B cell (primary cell): ENCODE measurements around the gene ATPAF2. TPM values are rescaled to one million over a fixed set of nuclear protein-coding genes. Genes with fewer than 3 reads are reported as not detected.

Source experiments
- ATAC-seq: fragments of 200-7000 bp; cut with Tn5 transposase; one replicate; pipeline ENCODE4 v1.10.0; 2021; ENCODE audit warnings: low read depth, mild to moderate bottlenecking, moderate number of reproducible peaks, moderate library complexity
- CTCF ChIA-PET: fragments of 350-600 bp; sonication (Branson Sonifier 250); formaldehyde crosslinking; loops from one replicate; lab custom pipeline; 2021; ENCODE audit warnings: antibody characterized with exemption, inconsistent platforms; lab: Charles Lee
- POLR2A ChIA-PET: fragments of 350-600 bp; sonication (Branson Sonifier 250); formaldehyde crosslinking; loops from one replicate; lab custom pipeline; 2021; ENCODE audit warnings: antibody characterized with exemption; lab: Charles Lee
- DNase-seq: peaks from one replicate; pipeline ENCODE4 v3.0.0; 2013
- H2AFZ ChIP-seq: 2 replicates; pipeline ENCODE4 v1.6.1; 2012; ENCODE audit warnings: mild to moderate bottlenecking, low read depth, low read length; ENCODE audit not compliant: insufficient read depth, poor library complexity, severe bottlenecking
- H3K27ac ChIP-seq, 2 donors: 1 replicate in 1 of 2; 2 replicates in 1 of 2; pipeline ENCODE4 v1.5.1; 2012 to 2013; ENCODE audit warnings: low read length in 2 of 2, mild to moderate bottlenecking in 2 of 2, moderate library complexity in 1 of 2
- H3K27me3 ChIP-seq, 4 experiments: fragments of 200-600 bp in 1 of 4; sonication (generic) in 1 of 4; replicated peaks in 1 of 4; 1 replicate in 2 of 4; 2 replicates in 2 of 4; pipeline versions ENCODE4 v1.6.1 to v1.7.0; 2013 to 2016; ENCODE audit warnings: low read length in 3 of 4, mild to moderate bottlenecking in 2 of 4, mixed read lengths in 1 of 4, moderate library complexity in 1 of 4; ENCODE audit not compliant: insufficient read depth in 4 of 4, control insufficient read depth in 3 of 4; ENCODE audit errors: control extremely low read depth in 1 of 4
- H3K36me3 ChIP-seq, 2 experiments: replicated peaks in 1 of 2; 1 replicate in 1 of 2; 2 replicates in 1 of 2; pipeline versions ENCODE4 v1.6.1 to v1.7.1; 2013; ENCODE audit warnings: low read length in 1 of 2; ENCODE audit not compliant: insufficient read depth in 2 of 2, control insufficient read depth in 1 of 2; ENCODE audit errors: control extremely low read depth in 1 of 2, extremely low read depth in 1 of 2
- H3K4me1 ChIP-seq, 2 donors: fragments of 200-600 bp in 1 of 2; sonication (generic) in 1 of 2; 1 replicate in 1 of 2; 2 replicates in 1 of 2; pipeline versions ENCODE4 v1.5.1 to v1.6.1; 2013 to 2017; ENCODE audit warnings: low read length in 2 of 2; ENCODE audit not compliant: control insufficient read depth in 2 of 2, insufficient read depth in 2 of 2
- H3K4me2 ChIP-seq: replicated peaks from 2 replicates; pipeline ENCODE3; 2012; ENCODE audit warnings: mild to moderate bottlenecking, low read depth, low read length; ENCODE audit not compliant: poor library complexity, severe bottlenecking
- H3K4me3 ChIP-seq, 5 experiments: fragments of 200-600 bp in 1 of 5; sonication (generic) in 1 of 5; 1 replicate in 3 of 5; 2 replicates in 2 of 5; pipeline versions ENCODE4 v1.5.1 to v1.7.0; 2011 to 2016; ENCODE audit warnings: low read length in 4 of 5, mild to moderate bottlenecking in 4 of 5, low read depth in 2 of 5, control low read depth in 1 of 5, moderate library complexity in 1 of 5; ENCODE audit not compliant: insufficient read depth in 1 of 5; ENCODE audit errors: control extremely low read depth in 1 of 5, extremely low read depth in 1 of 5
- H3K79me2 ChIP-seq: fragments of 200-600 bp; sonication (generic); one replicate; pipeline ENCODE4 v1.6.0; 2016; ENCODE audit warnings: low read length; ENCODE audit not compliant: control insufficient read depth, insufficient read depth
- H3K9ac ChIP-seq: fragments of 200-600 bp; sonication (generic); 2 replicates; pipeline ENCODE4 v1.6.1; 2017; ENCODE audit warnings: mild to moderate bottlenecking, low read length, moderate library complexity
- H3K9me3 ChIP-seq, 3 donors: one replicate each; pipeline versions ENCODE4 v1.6.1 to v1.7.1; 2013; ENCODE audit warnings: low read length in 2 of 3; ENCODE audit not compliant: control insufficient read depth in 2 of 3, insufficient read depth in 1 of 3; ENCODE audit errors: control extremely low read depth in 1 of 3
- H4K20me1 ChIP-seq: 2 replicates; pipeline ENCODE4 v1.6.0; 2012; ENCODE audit warnings: mild to moderate bottlenecking, low read length; ENCODE audit not compliant: insufficient read depth, control insufficient read depth, poor library complexity, severe bottlenecking
- H3K27ac Mint-ChIP-seq: one replicate; pipeline ENCODE4 v1.8.0; 2021; ENCODE audit warnings: mixed read lengths
- H3K27me3 Mint-ChIP-seq: one replicate; pipeline ENCODE4 v1.8.0; 2021; ENCODE audit warnings: mixed read lengths
- H3K4me1 Mint-ChIP-seq: one replicate; pipeline ENCODE4 v1.8.0; 2021; ENCODE audit warnings: mixed read lengths
- H3K4me3 Mint-ChIP-seq: one replicate; pipeline ENCODE4 v1.8.0; 2021; ENCODE audit warnings: mixed read lengths
- H3K9me3 Mint-ChIP-seq: one replicate; pipeline ENCODE4 v1.8.0; 2022; ENCODE audit warnings: mixed read lengths; ENCODE audit not compliant: insufficient read depth
- EZH2 ChIP-seq: IDR thresholded peaks from 2 replicates; pipeline ENCODE4 v1.6.1; 2012; ENCODE audit warnings: borderline replicate concordance, low read depth, mild to moderate bottlenecking, moderate library complexity, low read length; ENCODE audit not compliant: insufficient read depth, poor library complexity, severe bottlenecking
- WGBS: methylation state at CpG from one replicate; pipeline ENCODE4 v1.1.5; 2013; ENCODE audit warnings: missing lambda C conversion rate; ENCODE audit not compliant: insufficient coverage; 5-methylcytosine and 5-hydroxymethylcytosine counted together
- intact Hi-C: fragments of 100-400 bp; cut with micrococcal nuclease; formaldehyde crosslinking; loops from one replicate; pipeline ENCODE4 v1.10.0; 2022
- polyA plus RNA-seq: library from polyadenylated mRNA; depleted of rRNA; stranded (reverse); fragments of >200 nt; gene quantifications from 2 replicates; pipeline ENCODE4 v1.2.3, GENCODE V29; 2012
- total RNA-seq, 2 donors: library from RNA; stranded (reverse); fragments of 120-200 nt in 1 of 2; gene quantifications; 1 replicate in 1 of 2; 2 replicates in 1 of 2; pipeline versions ENCODE4 v1.2.3 to v1.2.4, GENCODE V29; 2013 to 2022
- TF ChIP-seq, protein P1 (sequence below): fragments of 200-600 bp; IDR thresholded peaks from one replicate; pipeline ENCODE4 v1.8.0; 2022; ENCODE audit warnings: antibody characterized with exemption, mild to moderate bottlenecking

The ATPAF2 gene
- total and polyA plus RNA-seq, 2 donors (not counting 1 experiment from before 2014, with no cell fraction given): 60.5 to 73.5 TPM

DNA sequence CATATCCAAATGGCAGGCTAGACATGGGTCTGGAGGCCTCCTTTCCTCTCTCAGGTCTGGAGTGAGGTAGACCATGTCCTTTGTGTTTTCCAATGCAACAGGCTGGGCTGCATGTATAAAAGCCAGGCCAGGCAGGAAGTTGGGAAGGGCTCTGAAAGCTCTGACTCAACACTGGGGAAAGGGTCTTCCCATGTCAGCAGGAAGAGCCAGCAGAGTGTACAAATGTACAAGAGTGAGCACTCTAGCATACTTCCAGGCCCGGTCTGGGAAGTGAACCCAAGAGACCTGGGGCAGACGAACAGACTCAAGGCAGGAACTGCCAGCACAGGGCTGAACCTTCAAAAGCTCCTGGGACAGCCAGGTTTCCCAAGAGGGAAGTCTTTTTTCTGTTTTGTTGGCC is 7.0 kb downstream of the ATPAF2 start:
- intact Hi-C loops: loop anchor here (2.0 to 10.0 kb wide), 4 partner anchors 141 to 1943 kb away; partner anchors contain the start of genes AKAP10, MPRIP and SREBF1
- WGBS: 0% methylated on average over 2 of the region's 2 CpGs
- CTCF ChIA-PET: interaction anchor here (0.7 to 1.8 kb wide), 5 partner anchors 24 to 1032 kb away, joined by 3 to 4 read pairs (median 4); no protein-coding TSS in a partner anchor

DNA sequence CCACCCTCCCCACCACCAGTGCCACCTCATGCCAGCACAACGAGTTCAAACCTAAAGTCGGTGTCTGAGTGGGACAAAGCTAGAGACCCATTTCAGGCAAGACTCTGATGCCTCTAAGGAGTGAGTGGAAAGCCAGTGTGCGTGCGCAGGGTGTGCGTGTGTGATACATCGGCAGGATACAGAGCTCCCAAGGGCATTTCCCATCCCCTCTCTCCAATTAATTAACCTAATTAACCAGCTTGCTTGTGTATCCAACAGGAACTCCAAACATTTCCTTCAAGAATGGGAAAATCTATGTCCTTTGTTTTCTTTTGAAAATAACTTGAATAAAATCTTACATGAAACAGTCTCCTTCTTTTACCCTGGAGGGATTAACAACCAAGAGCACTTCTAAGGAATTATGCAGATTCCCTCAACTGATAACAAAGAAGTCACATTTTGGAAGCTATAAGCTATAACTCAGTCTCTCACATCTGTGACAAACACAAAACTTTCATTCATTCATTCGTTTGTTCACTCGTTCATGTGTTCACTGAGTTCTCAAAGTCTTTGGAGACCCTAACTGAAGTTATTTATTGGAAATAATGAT is 9.9 kb downstream of the ATPAF2 start:
- CTCF ChIA-PET: no interaction called here

More for the DNA sequence above, 7.0 kb downstream of the ATPAF2 start:
- H3K4me1 ChIP-seq: peaks cover 2 to 23% of the 10 kb centered on the region in 2 donors
- Mint-ChIP-seq H3K9me3 (no peaks in the 10 kb centered on the region), H3K27ac (no peak overlapping the region), H3K27me3 (no peaks in the 10 kb centered on the region), H3K4me1 (peaks cover 38% of the 10 kb centered on the region), H3K4me3 (no peak overlapping the region)
- POLR2A ChIA-PET: no interaction called here
- no peak overlapping the region for H3K27ac ChIP-seq
- no peaks in the 10 kb centered on the region for H3K27me3 ChIP-seq
- no peak for DNase-seq
- TF ChIP-seq, protein P1, sequence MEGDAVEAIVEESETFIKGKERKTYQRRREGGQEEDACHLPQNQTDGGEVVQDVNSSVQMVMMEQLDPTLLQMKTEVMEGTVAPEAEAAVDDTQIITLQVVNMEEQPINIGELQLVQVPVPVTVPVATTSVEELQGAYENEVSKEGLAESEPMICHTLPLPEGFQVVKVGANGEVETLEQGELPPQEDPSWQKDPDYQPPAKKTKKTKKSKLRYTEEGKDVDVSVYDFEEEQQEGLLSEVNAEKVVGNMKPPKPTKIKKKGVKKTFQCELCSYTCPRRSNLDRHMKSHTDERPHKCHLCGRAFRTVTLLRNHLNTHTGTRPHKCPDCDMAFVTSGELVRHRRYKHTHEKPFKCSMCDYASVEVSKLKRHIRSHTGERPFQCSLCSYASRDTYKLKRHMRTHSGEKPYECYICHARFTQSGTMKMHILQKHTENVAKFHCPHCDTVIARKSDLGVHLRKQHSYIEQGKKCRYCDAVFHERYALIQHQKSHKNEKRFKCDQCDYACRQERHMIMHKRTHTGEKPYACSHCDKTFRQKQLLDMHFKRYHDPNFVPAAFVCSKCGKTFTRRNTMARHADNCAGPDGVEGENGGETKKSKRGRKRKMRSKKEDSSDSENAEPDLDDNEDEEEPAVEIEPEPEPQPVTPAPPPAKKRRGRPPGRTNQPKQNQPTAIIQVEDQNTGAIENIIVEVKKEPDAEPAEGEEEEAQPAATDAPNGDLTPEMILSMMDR: no peak
- no peak for TF ChIP-seq EZH2
- H3K9me3 ChIP-seq: no peaks in the 10 kb centered on the region
- no peak overlapping the region for H2AFZ ChIP-seq
- peaks cover 2 to 17% of the 10 kb centered on the region in 2 experiments for H3K36me3 ChIP-seq
- H3K79me2 ChIP-seq: peaks cover 96% of the 10 kb centered on the region
- H4K20me1 ChIP-seq: peaks cover 73% of the 10 kb centered on the region
- no peak overlapping the region for H3K4me3 ChIP-seq
- H3K9ac ChIP-seq: no peak overlapping the region
- ATAC-seq: no peak
- no peak overlapping the region for H3K4me2 ChIP-seq

More for the DNA sequence above, 9.9 kb downstream of the ATPAF2 start:
- no peak for ATAC-seq
- intact Hi-C loops: no loop called here
- no peak overlapping the region for H2AFZ ChIP-seq
- no peak overlapping the region for H3K9ac ChIP-seq
- H3K4me3 ChIP-seq: no peak overlapping the region
- WGBS: 100% methylated on average over 1 of the region's 8 CpGs
- Mint-ChIP-seq H3K4me1 (peaks cover 22% of the 10 kb centered on the region), H3K9me3 (no peaks in the 10 kb centered on the region), H3K27me3 (no peaks in the 10 kb centered on the region), H3K27ac (no peak overlapping the region), H3K4me3 (no peak overlapping the region)
- H3K4me1 ChIP-seq: peaks cover 0 to 17% of the 10 kb centered on the region in 2 donors
- H3K27me3 ChIP-seq: no peaks in the 10 kb centered on the region
- peaks cover 2 to 42% of the 10 kb centered on the region in 2 experiments for H3K36me3 ChIP-seq
- H3K79me2 ChIP-seq: peaks cover 74% of the 10 kb centered on the region
- no peak for DNase-seq
- POLR2A ChIA-PET: no interaction called here
- no peak overlapping the region for H3K27ac ChIP-seq
- peaks cover 59% of the 10 kb centered on the region for H4K20me1 ChIP-seq
- no peak overlapping the region for H3K4me2 ChIP-seq
- no peaks in the 10 kb centered on the region for H3K9me3 ChIP-seq
- TF ChIP-seq, protein P1: no peak
- no peak for TF ChIP-seq EZH2
